Stimulated activated CD8-positive, alpha-beta memory T cell treated with anti-CD3 and anti-CD28 coated beads, Interleukin-15, amount 100 ng/mL, for 1 hour (primary cell): ENCODE data around the gene HSD17B11.
A peak's percentile ranks its signal among the peaks of the same experiment; 100 is the strongest.
"Not testable (repeated sequence)": the region's sequence is repeated elsewhere in the genome, so short reads cannot be mapped to it uniquely, and the experiment has no call there.

Experiments used
- DNase-seq: peaks from one replicate; pipeline ENCODE4 v3.0.0-alpha.2; 2020; ENCODE audit warnings: low read depth

Gene HSD17B11, protein sequence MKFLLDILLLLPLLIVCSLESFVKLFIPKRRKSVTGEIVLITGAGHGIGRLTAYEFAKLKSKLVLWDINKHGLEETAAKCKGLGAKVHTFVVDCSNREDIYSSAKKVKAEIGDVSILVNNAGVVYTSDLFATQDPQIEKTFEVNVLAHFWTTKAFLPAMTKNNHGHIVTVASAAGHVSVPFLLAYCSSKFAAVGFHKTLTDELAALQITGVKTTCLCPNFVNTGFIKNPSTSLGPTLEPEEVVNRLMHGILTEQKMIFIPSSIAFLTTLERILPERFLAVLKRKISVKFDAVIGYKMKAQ

DNA sequence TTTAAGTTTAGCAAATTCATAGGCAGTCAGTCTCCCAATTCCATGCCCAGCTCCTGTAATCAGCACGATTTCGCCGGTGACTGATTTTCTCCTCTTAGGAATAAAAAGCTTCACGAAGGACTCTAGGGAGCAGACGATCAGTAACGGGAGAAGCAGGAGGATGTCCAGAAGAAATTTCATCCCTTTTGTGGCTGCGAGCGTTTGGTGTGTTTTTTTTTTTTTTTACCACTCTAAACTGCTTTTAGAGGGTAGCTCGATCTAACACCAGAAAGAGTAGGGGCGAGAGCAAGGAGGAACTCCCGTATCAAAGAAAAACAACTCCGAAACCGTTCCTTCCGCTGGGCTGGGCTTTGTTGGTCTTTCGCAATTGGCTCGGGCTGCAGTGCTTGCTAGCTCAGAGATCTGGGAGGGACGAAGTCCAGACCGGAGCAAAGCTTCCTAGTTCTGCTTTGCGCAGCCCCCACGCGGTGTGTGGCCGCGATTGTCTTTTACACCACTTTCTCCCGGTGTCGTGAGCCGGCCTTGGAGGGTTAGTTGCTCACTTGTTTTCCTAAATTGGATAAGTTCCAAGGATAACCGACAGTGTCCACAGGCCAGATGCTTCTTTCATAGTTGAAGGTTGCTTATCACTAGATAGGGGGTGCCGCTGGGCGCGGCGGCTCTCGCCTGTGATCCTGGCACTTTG lies at the start of gene HSD17B11:
TSS of gene HSD17B11 (minus strand) at position 298 of the 685 bp plus-strand sequence. CDS start at position 180, 118 bp downstream.
- peak; percentile 65 for DNase-seq

DNA sequence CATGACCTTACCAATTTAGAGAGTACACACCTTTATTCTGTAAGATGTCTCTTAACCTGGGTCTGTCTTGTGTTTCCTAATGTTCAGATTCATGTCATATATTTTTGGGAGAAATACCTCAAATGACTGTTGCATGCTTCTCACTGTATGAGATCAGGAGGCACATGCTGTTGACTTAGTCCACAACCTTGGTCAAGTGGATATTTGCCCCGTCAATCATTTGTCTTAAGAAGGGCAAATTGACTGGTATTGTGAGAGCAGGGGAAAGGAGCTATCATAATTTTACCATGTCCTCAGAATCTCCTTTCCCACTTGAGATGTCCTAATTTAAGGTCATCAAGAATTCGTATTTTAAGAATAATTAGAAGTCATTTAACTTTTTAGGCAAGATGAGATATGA lies 42.4 kb upstream of the HSD17B11 start:
- no peak for DNase-seq

DNA sequence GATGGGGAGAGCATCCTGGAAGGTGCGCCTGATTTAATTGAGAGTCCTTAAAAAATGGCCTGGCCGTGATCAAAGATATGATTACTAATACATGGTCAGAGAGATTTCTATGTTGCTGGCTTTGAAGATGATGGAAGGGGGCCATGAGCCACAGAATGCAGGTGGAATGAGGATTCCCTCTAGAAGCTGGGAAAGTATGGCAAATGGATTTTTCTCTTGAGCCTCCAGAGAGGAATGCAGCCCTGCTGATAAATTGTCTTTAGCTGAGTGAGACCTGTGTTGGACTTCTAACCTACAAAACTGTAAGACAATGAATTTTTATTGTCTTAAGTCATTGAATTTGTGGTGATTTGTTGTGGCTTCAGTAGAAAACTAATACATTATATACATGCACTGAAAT lies 39.0 kb upstream of the HSD17B11 start:
- no peak for DNase-seq

DNA sequence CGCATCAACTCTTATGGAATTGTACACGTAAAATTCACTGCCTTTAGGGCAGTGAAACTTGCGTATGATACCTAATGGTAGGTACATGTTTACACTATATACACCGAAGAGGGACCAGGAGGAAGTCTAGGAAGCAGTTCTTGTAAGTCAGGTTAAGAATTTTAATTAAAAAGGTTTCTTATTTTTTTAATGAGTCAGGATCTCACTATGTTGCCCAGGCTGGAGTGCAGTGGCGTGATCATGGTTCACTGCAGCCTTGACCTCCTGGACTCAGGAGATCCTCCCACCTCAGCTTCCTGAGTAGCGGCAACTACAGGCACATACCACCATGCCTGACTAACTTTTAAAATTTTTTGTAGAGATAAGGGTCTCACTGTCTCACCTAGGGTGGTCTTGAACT lies 38.0 kb upstream of the HSD17B11 start:
- no peak for DNase-seq

DNA sequence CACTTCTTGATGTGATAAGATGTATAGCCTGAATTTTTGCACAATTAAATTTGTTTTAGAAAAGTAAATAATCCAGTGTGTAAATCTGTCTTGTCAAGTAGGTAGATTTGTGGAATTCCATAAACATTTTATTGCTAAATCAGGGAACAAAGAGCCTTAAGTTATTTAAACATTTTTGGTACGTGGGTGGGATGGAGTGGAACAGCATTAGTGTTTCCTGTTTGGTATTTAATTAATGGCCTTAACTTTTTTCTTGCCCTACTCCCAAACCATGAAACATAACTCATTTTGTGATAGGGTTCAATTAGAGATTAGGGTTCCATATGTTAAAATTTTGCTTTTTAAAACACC lies 36.5 kb upstream of the HSD17B11 start:
- no peak for DNase-seq

DNA sequence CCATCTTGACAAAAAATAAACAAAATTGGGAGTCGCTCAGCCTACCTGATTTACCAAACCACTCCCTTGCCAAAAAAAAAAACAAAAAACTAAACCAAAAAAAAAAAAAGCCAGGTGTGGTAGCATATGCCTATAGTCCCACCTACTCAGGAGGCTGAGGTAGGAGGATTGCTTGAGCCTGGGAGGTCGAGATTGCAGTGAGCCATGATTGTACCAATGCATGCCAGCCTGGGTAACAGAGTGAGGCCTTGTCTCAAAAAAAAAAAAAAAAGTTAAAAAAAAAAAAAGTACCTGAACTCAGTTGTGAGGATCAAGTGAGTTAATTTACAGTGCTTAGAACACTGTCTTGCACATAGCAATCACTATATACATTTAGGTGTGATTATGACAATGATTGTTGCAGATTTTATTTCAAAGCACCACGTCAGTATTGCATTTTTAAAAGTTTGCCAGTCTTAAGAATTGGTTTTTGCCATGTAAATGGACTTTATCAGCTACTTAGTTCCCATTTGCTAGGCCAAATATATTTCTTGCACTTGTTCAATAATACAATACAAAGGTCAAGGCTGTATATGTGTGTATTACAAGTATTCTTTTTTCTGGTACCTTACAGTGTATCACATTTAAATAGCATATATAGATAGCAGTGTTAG lies 36.0 kb upstream of the HSD17B11 start:
- DNase-seq: no peak

DNA sequence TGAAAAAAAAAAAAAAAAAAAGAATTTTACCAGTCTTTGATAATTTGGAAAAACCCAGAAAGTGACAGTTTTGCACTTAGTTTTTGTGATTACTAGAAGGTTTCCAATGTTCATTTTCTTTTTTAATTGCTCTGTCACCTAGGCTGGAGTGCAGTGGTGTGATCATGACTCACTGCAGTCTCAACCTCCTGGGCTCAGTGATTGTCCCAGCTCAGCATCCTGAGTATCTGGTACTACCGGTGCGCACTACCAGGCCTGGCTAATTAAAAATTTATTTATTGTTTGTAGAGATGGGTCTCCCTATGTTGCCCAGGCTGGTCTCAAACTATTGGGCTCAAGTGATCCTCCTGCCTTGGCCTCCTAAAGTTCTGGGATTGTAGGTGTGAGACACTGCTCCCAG lies 34.7 kb upstream of the HSD17B11 start:
- no peak for DNase-seq

DNA sequence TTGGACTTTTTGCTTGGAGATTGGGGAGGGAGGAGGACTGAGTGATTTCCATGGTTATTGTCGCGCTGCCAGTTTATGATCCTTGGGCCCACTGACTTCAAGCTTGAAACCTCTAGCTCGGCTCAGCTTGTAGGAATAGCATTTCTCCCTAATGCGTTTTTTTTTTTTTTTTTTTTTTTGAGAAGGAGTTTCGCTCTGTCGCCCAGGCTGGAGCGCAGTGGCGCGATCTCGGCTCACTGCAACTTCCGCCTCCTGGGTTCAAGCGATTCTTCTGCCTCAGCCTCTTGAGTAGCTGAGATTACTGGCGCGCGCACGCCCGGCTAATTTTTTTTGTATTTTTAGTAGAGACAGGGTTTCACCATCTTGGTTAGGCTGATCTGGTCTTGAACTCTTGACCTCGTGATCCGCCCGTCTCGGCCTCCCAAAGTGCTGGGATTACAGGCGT lies 33.1 kb upstream of the HSD17B11 start:
- DNase-seq: not testable (repeated sequence)

DNA sequence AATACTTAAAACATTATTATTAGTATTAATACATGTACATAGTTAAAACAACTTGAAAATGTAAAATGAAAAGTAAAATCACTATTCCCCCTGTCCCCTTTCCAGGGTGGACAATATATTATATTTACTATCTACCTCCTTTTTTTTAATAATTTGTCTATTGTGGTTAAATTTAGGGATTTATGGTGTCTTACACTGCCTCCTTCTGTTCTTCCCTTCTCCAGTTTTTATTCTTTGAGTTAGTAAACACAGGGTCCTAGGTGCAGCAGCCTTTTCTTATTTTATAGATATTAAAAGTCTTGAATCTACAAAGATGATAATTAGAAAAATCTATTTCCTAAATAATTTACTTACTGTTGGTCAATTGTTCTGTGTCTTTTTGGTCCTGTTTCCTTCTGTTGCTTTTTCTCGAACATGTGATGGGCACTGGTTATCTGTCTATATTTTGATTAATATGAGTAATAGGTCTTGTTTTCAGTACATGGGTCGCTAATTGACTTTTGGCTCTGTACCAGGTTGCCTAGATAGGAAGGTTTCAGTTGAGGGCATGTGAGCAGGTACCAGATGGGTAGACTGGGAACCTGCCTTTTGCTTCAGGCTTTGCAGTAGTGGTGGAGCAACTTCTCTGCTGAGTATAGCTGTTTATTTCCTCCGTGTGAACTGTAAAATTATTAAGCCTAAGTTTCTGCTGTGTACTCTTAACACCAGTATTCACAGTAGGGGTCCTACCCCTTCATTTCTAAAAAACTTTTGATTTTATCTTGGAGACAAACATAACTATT lies 32.5 kb upstream of the HSD17B11 start:
- DNase-seq: no peak

DNA sequence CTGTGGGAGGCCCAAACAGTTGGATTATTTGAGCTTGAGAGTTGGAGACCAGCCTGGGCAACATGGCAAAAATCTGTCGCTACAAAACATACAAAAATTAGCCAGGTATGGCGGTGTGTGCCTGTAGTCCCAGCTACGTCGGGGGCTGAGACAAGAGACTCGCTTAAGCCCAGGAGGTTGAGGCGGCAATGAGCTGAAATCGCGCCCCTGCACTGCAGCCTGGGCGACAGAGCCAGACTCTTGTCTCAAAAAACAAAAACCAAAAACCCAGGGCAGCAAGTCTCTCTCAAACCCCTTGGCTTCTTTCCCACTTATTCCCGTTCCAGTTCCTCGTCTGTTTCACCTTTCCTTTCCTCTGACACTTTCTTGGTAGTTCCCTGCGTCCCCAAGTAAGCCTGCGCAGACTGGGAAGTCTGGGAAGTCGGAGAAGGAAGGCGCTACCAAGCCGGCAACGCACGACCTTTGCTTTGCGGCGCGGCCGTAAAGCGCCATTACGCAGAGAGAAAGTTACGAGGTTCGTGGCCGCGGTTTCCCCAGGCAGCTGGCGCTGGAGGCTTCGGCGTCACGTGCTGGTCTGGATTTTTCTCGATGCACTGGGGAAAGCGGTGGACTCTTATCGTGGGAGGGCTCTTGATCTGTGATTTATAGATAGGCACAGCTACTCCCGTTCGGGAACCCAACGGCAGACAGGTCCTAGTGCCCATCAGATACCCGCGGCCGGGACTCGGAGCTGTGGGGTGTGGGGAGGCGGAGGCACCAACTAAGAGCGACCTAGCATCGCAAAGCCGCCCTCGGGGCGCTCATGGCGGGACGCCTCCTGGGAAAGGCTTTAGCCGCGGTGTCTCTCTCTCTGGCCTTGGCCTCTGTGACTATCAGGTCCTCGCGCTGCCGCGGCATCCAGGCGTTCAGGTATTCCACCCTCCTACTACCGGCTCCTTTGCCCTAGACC lies 31.4 kb upstream of the HSD17B11 start, which contains the start of gene NUDT9:
TSS of gene NUDT9 (plus strand) at position 470 of the 949 bp plus-strand sequence. CDS start at position 803, 333 bp downstream.
- DNase-seq: peak; percentile 71

DNA sequence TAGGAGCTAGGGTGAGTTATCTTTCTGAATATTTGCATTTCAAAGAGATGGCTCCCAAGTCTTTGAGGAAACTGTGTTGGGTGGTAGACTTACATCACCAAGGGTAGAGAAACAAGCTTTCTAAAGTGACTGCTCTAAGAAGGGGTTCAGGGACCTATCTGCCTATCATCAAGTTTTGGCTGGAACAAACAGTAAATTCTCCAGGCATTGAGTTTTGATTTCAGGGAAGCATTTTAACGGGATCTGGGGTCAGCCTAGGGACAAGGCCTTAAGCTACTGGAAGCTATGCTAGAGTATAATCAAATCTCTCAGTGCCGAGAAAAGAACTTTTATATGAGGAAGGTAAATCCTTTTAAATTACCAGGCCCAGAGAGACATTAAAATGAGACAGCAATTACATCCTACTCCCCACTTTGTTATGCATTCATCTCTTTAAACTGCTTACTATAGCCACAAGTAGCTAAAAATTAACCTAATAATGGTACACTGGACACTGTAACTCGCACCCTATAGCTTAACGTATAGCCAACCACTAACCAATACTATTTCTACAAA lies 29.4 kb upstream of the HSD17B11 start:
- no peak for DNase-seq

DNA sequence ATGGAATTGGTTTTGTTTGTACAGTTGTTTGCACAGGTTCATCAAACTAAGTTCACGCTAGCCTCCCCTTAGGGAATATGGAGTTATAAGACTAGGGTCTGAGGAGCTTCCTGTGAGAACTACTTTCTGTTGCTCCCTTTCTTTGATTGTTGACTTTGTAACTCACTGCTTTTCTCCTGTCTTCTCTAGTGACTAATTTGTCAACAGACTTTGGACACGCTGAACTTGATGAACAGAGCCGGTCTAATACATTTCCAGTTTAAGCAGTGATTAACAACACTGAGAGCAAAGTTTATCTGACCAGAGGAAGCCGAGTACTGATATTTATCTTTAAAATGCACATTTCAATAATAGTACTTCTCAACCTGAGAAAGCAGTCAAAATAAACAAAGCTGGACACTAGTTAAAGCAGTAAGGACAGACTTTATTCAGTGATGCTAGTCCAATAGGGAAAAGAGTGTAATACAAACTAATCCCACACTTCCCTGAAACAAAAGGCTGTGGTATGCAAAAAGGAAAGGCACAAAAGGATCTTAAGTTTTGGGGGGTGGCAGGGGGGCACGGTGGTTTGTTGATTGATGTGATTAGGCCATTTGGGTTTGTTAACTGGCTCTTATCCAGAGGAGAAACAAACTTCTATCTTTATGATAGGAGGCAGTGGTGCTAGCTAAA lies 28.7 kb upstream of the HSD17B11 start:
- DNase-seq: no peak

DNA sequence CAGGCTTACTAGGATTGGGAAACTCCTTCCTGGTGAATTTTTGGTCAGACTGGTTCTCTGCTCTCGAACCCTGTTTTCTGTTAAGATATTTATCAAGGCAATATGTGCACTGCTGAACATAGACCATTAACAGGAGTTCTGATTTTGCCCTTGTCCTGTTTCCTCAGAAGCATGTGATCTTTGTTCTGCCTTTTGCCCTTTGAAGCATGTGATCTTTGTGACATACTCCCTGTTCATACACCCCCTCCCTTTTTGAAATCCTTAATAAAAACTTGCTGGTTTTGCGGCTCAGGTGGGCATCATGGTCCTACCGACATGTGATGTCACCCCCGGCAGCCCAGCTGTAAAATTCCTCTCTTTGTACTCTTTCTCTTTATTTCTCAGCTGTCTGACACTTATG lies 27.4 kb upstream of the HSD17B11 start:
- DNase-seq: not testable (repeated sequence)

DNA sequence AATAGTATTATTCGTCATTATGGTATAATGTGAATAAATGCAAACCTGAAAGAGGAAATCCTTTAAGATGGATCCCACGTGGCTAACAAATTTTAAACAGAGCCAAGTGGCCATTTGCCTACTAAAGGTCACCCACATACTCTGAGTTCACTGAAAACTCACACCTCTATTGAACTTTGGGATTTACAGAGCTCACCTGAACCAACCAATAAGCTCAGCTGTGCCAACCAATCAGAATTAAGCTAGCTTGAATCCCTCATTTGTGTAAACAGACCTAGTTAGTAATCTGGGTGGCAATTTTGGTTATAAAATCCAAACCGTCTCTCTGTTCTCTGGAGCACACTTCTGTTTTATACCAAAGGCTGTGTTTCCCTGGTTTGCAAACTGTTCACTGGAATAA lies 26.0 kb upstream of the HSD17B11 start:
- no peak for DNase-seq

DNA sequence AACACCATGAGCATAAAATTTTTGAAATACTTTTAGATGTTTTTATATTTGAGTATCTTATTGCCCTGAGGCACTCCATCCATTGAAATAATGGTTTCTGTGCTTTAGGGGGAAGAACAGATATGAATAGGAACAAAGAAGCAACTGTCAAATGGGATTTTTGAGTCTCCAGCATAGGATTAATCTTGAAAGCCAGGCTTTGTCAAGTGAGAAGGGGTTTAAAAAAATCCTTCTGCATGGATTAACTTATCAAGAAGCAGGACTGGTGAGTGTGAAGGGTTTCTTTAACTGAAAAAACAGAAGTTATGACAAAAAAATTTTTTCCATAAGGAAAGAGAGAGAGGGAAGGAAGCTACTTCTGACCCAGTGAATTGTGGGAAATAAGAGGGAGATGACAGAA lies 23.8 kb upstream of the HSD17B11 start:
- DNase-seq: no peak

DNA sequence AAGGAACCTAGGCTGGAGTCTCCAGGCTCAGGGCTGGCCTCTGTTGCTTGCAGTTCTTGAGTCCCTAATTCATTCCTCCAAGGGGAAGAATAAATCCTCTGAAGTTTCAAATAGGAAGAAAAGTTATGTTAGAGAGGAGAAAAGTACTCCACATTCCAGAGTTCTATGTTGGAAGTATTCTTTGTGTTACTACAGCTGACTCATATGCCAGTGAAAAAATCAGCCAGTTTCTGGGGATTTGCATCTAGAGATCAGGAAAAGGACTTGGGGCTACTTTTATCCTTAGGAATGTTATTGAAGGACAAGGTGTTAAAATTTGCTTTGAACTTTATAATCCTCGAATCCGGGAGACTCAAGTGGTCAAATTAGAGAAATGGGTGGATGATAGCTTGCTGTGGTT lies 19.7 kb upstream of the HSD17B11 start:
- no peak for DNase-seq

DNA sequence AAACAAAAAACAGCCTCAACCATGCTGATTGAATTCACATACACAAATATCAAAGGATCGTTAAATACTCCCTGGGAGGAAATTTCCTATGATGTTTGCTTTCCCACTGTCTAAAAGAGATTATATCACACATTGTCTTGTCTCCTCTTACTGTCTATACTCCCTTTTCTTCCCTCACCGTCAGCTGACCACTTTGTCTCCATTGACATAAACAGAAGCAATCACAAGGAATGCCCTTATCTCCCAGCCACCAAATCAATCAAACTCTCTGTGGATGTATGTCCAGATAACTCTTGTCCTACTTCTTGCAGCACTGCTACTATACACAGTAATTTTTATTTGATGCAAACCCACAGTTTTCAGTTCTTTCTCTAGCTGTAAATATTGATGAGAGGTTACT lies 19.2 kb upstream of the HSD17B11 start:
- no peak for DNase-seq

DNA sequence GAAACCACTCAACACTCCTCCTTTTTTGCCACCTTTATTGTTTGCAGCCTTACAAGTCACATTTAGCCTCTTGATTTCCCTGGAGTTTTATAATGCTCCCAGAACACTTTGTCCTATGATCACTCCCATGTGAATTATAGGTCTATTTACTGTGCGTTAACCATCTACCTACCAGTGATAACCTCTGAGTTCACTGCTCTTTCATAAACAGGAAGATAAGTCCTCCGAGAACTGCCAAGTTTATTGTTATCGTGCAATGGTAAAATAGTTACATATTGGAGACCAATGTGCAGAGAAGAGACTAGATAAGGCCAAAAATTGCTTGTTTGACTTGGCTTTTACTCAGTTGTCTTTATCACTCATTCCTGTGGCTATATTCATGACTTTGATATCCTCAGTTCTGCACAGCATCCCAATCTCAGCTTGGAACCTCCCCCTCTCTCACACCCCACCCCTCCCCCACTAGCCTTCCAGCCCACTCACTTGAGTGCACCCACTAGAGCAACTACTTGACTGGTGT lies 18.5 kb upstream of the HSD17B11 start:
- no peak for DNase-seq

DNA sequence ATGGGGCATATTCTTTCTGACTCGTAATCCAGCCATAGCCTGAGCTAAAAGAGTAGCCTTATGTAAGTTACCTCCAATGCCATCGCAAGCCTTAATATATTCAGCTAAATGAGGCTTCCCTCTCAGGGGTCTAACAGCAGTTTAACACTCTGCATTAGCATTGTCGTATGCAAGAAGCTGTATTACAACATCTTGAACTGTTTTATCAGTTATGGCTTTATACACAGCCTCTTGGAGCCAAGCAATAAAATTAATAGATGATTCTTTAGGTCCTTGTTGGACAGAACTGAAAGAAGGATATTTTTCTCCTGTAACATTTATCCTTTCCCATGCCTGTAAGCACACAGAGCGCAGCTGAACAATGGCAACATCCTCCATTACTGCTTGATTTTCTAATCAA lies 15.9 kb upstream of the HSD17B11 start:
- DNase-seq: not testable (repeated sequence)

DNA sequence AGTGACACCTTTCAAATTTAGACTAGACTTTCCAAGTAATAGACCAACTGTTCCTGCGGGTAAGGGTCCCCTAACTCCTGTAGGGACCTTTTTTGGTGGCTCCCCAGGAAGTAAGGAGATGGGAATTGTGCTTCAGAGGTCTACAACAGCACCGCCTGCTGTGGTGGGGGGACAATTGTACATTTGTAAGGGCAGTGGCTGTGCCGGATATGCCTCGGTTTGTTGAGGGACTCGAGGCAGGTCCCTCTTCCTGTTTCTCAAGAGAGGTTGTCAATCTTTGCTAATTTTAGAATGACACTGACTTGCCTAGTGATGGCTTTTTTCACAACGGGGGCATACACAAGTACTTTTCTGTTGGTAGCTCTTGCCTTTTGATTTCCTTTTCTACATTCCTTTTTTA lies 15.5 kb upstream of the HSD17B11 start:
- DNase-seq: no peak
